Tibial nerve (tissue), 4 donors: Measurements from ENCODE around the gene ACP2. TPM values are rescaled to one million over a fixed set of nuclear protein-coding genes. Genes with fewer than 3 reads are reported as not detected.

Experiments
- DNase-seq, 2 donors: peaks; one replicate each; pipeline ENCODE4 v3.0.0-alpha.2; 2019; ENCODE audit warnings: low spot score in 2 of 2
- H3K27ac ChIP-seq, 4 donors: fragments of 200-600 bp; sonication (generic) in 3 of 4; one replicate each; pipeline ENCODE4 v1.5.1; 2017 to 2019; ENCODE audit warnings: mild to moderate bottlenecking in 1 of 4
- H3K27me3 ChIP-seq, 2 donors: fragments of 200-600 bp; sonication (generic) in 1 of 2; one replicate each; pipeline versions ENCODE4 v1.5.1 to v1.6.0; 2017 to 2019
- H3K36me3 ChIP-seq, 3 donors: fragments of 200-600 bp; sonication (generic); one replicate each; pipeline ENCODE4 v1.5.1; 2018 to 2019
- H3K4me1 ChIP-seq, 4 donors: fragments of 200-600 bp; sonication (generic) in 3 of 4; one replicate each; pipeline ENCODE4 v1.5.1; 2017 to 2019
- H3K4me3 ChIP-seq, 4 donors: fragments of 200-600 bp; sonication (generic) in 3 of 4; one replicate each; pipeline ENCODE4 v1.5.1; 2017 to 2019; ENCODE audit warnings: mild to moderate bottlenecking in 1 of 4, moderate library complexity in 1 of 4
- H3K9me3 ChIP-seq, 4 donors: fragments of 200-600 bp; sonication (generic) in 3 of 4; one replicate each; pipeline ENCODE4 v1.5.1; 2017 to 2019
- CTCF ChIP-seq, 5 experiments: fragments of 200-600 bp in 3 of 5; fragments of 450-650 bp in 2 of 5; sonication (generic) in 3 of 5; IDR thresholded peaks; one replicate each; pipeline ENCODE4 v1.5.1; 2016 to 2019; ENCODE audit warnings: antibody characterized with exemption in 5 of 5, mild to moderate bottlenecking in 3 of 5, moderate library complexity in 2 of 5
- EP300 ChIP-seq, 2 donors: sonication (generic); formaldehyde crosslinking; IDR thresholded peaks; one replicate each; pipeline ENCODE4 v1.6.1; 2017; ENCODE audit warnings: antibody characterized with exemption in 2 of 2, mild to moderate bottlenecking in 1 of 2
- POLR2A ChIP-seq, 2 donors: fragments of 450-650 bp; IDR thresholded peaks; one replicate each; pipeline ENCODE4 v1.6.1; 2017; ENCODE audit warnings: antibody characterized with exemption in 2 of 2, mild to moderate bottlenecking in 2 of 2, moderate library complexity in 2 of 2
- WGBS, 2 donors: methylation state at CpG; one replicate each; pipeline ENCODE4 v1.1.5; 2018; 5-methylcytosine and 5-hydroxymethylcytosine counted together
- total RNA-seq, 4 donors: library from RNA; depleted of rRNA; stranded (reverse); fragments of >200 nt; gene quantifications; one replicate each; pipeline ENCODE4 v1.1.0, GENCODE V29; 2016

The ACP2 gene
- total RNA-seq, 4 donors from 2014 or later: 38.5 to 88.1 (median 58.8) TPM

GRCh38 chr11:47244448-47245350 is 3.9 kb downstream of the ACP2 start:
- 82 to 87% methylated on average over 23 of the region's 23 CpGs for WGBS, 2 donors
- TF ChIP-seq EP300 (IDR thresholded peaks at IDR 0.05): no peak
- no peak for TF ChIP-seq POLR2A (IDR thresholded peaks at IDR 0.05)
- no peak for TF ChIP-seq CTCF (IDR thresholded peaks at IDR 0.05)
- peaks cover 0 to 74% (median 27%) of the 10 kb centered on the region in 3 donors for H3K36me3 ChIP-seq
- no peak overlapping the region for H3K4me3 ChIP-seq
- no peaks in the 10 kb centered on the region for H3K27me3 ChIP-seq
- H3K27ac ChIP-seq: peak overlapping the region in 1 of 4 donors; percentile 17
- DNase-seq: no peak
- H3K4me1 ChIP-seq: peaks cover 0 to 32% (median 15%) of the 10 kb centered on the region in 4 donors
- H3K9me3 ChIP-seq: no peaks in the 10 kb centered on the region

- WGBS, 2 donors: 80 to 82% methylated on average over 4 of the region's 4 CpGs
- Histone ChIP-seq H3K4me3 (no peak overlapping the region), H3K36me3 (peaks cover 0 to 87% (median 29%) of the 10 kb centered on the region in 3 donors), H3K27ac (no peak overlapping the region), H3K27me3 (no peaks in the 10 kb centered on the region), H3K9me3 (no peaks in the 10 kb centered on the region), H3K4me1 (peaks cover 0 to 25% (median 10%) of the 10 kb centered on the region in 4 donors)
- no peak for DNase-seq
- TF ChIP-seq EP300 (IDR thresholded peaks at IDR 0.05) (no peak), CTCF (IDR thresholded peaks at IDR 0.05) (no peak), POLR2A (IDR thresholded peaks at IDR 0.05) (no peak)
These were observed 5.2 kb downstream of the ACP2 start for GRCh38 chr11:47243454-47243853.

- no peak for DNase-seq
- WGBS, 2 donors: 86 to 88% methylated on average over 16 to 21 of the region's 21 CpGs
- Histone ChIP-seq H3K27me3 (no peaks in the 10 kb centered on the region), H3K27ac (no peak overlapping the region), H3K4me3 (no peak overlapping the region), H3K9me3 (no peaks in the 10 kb centered on the region), H3K36me3 (peaks cover 0 to 94% (median 29%) of the 10 kb centered on the region in 3 donors), H3K4me1 (peaks cover 0 to 26% (median 5%) of the 10 kb centered on the region in 4 donors)
- TF ChIP-seq POLR2A (IDR thresholded peaks at IDR 0.05) (no peak), CTCF (IDR thresholded peaks at IDR 0.05) (no peak), EP300 (IDR thresholded peaks at IDR 0.05) (no peak)
These were observed 5.9 kb downstream of the ACP2 start for GRCh38 chr11:47242596-47243192.

GRCh38 chr11:47241841-47242301 is 6.7 kb downstream of the ACP2 start:
- Histone ChIP-seq H3K27ac (no peak overlapping the region), H3K27me3 (no peaks in the 10 kb centered on the region), H3K4me1 (peaks cover 0 to 20% (median 0%) of the 10 kb centered on the region in 4 donors), H3K36me3 (peaks cover 0 to 92% (median 29%) of the 10 kb centered on the region in 3 donors), H3K9me3 (no peaks in the 10 kb centered on the region), H3K4me3 (no peak overlapping the region)
- 90% methylated on average over 3 of the region's 3 CpGs for WGBS, 2 donors
- TF ChIP-seq EP300 (IDR thresholded peaks at IDR 0.05): no peak
- no peak for TF ChIP-seq CTCF (IDR thresholded peaks at IDR 0.05)
- no peak for TF ChIP-seq POLR2A (IDR thresholded peaks at IDR 0.05)
- no peak for DNase-seq

GRCh38 chr11:47239852-47240251 is 8.8 kb downstream of the ACP2 start:
- H3K9me3 ChIP-seq: no peaks in the 10 kb centered on the region
- H3K4me1 ChIP-seq: peaks cover 0 to 10% (median 0%) of the 10 kb centered on the region in 4 donors
- no peaks in the 10 kb centered on the region for H3K27me3 ChIP-seq
- 87 to 91% methylated on average over 10 of the region's 10 CpGs for WGBS, 2 donors
- peaks cover 0 to 79% (median 26%) of the 10 kb centered on the region in 3 donors for H3K36me3 ChIP-seq
- H3K27ac ChIP-seq: no peak overlapping the region
- H3K4me3 ChIP-seq: no peak overlapping the region
- TF ChIP-seq CTCF (IDR thresholded peaks at IDR 0.05) (no peak), POLR2A (IDR thresholded peaks at IDR 0.05) (no peak), EP300 (IDR thresholded peaks at IDR 0.05) (no peak)
- no peak for DNase-seq
